Measurements from ENCODE around the gene COX19.

GRCh38 chr7:977326-978048 is 2.1 kb upstream of the COX19 start:
- TF ChIP-seq POLR2A (IDR thresholded peaks at IDR 0.05) = peak; percentile 39 to 66
- TF ChIP-seq CTCF (IDR thresholded peaks at IDR 0.05) = no peak
